ENCODE results near the gene PSMD1. TPM values are rescaled to one million over a fixed set of nuclear protein-coding genes. Genes with fewer than 3 reads are reported as not detected.
A peak's percentile ranks its signal among the peaks of the same experiment; 100 is the strongest.
"Not testable (repeated sequence)": the region's sequence is repeated elsewhere in the genome, so short reads cannot be mapped to it uniquely, and the experiment has no call there.

PSMD1 gene
- polyA plus RNA-seq, 6 donors from 2014 or later, result 36.4 to 44.5 (median 42.2) TPM

GRCh38 chr2:231186325-231186724, 129.7 kb downstream of the PSMD1 start:
- H3K4me1 Mint-ChIP-seq, result peaks cover 12 to 18% (median 16%) of the 10 kb centered on the region in 3 donors
- H3K9me3 Mint-ChIP-seq, result peaks cover 0 to 2% (median 0%) of the 10 kb centered on the region in 7 donors
- peaks cover 17 to 30% (median 24%) of the 10 kb centered on the region in 3 donors for H3K27me3 Mint-ChIP-seq
- no peak overlapping the region for H3K27ac Mint-ChIP-seq
- ATAC-seq (ENCODE audit: low read depth in 2 of 2) (no peak), DNase-seq (no peak)
- no peak overlapping the region for H3K4me3 Mint-ChIP-seq
- H3K36me3 Mint-ChIP-seq, result no peaks in the 10 kb centered on the region

DNA sequence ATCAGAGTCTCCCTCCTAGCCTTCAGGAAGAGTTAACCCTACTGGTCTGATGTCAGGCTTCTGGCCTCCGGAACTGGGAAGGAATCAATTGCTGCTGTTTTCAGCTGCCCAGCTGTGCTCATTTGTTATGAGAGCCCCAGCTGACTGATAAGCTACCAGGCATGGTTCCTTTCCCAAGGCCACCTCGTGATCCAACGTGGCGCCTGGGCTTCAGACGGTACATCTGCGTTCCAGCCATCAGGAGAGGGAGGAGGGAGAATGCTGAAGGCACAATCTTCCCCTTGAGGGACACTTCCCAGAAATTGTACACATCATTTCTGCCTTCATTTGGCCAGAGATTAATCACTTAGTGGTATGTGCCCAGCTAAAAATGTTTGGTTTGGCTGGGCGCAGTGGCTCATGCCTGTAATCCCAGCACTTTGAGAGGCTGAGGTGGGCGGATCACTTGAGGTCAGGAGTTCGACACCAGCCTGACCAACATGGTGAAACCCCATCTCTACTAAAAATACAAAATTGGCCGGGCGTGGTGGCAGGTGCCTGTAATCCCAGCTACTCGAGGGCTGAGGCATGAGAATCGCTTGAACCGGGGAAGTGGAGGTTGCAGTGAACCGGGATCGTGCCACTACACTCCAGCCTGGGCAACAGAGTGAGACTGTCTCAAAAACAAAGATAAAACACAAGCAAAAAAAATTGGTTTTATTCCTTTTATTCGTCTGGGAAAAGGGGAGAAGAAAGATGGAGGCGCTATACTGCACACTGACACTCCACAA, 131.3 kb downstream of the PSMD1 start:
- peaks cover 0 to 2% (median 0%) of the 10 kb centered on the region in 7 donors for H3K9me3 Mint-ChIP-seq
- no peaks in the 10 kb centered on the region for H3K36me3 Mint-ChIP-seq

GRCh38 chr2:231188506-231189170, 132.0 kb downstream of the PSMD1 start:
- ATAC-seq (ENCODE audit: low read depth in 2 of 2), result no peak
- H3K4me3 Mint-ChIP-seq, result no peak overlapping the region
- H3K27me3 Mint-ChIP-seq, result peaks cover 20 to 43% (median 32%) of the 10 kb centered on the region in 3 donors
- H3K36me3 Mint-ChIP-seq, result no peaks in the 10 kb centered on the region
- peaks cover 0 to 2% (median 0%) of the 10 kb centered on the region in 7 donors for H3K9me3 Mint-ChIP-seq
- peaks cover 0 to 2% (median 0%) of the 10 kb centered on the region in 3 donors for H3K4me1 Mint-ChIP-seq
- no peak for DNase-seq
- no peak overlapping the region for H3K27ac Mint-ChIP-seq

More for the DNA sequence above, 131.3 kb downstream of the PSMD1 start:
- DNase-seq (no peak), ATAC-seq (ENCODE audit: low read depth in 2 of 2) (no peak)
- Mint-ChIP-seq H3K27ac (no peak overlapping the region), H3K27me3 (peaks cover 17 to 42% (median 32%) of the 10 kb centered on the region in 3 donors), H3K4me1 (peaks cover under 1 to 3% (median 2%) of the 10 kb centered on the region in 3 donors), H3K4me3 (no peak overlapping the region)

- ATAC-seq (ENCODE audit: low read depth in 2 of 2) (no peak), DNase-seq (no peak)
- Mint-ChIP-seq H3K27me3 (peaks cover 20 to 48% (median 32%) of the 10 kb centered on the region in 3 donors), H3K27ac (no peak overlapping the region), H3K9me3 (peaks cover 0 to 2% (median 0%) of the 10 kb centered on the region in 7 donors), H3K4me3 (no peak overlapping the region), H3K4me1 (peaks cover 0 to 2% (median 0%) of the 10 kb centered on the region in 3 donors), H3K36me3 (no peaks in the 10 kb centered on the region)
Measured at GRCh38 chr2:231189171-231189530, 132.5 kb downstream of the PSMD1 start.

DNA sequence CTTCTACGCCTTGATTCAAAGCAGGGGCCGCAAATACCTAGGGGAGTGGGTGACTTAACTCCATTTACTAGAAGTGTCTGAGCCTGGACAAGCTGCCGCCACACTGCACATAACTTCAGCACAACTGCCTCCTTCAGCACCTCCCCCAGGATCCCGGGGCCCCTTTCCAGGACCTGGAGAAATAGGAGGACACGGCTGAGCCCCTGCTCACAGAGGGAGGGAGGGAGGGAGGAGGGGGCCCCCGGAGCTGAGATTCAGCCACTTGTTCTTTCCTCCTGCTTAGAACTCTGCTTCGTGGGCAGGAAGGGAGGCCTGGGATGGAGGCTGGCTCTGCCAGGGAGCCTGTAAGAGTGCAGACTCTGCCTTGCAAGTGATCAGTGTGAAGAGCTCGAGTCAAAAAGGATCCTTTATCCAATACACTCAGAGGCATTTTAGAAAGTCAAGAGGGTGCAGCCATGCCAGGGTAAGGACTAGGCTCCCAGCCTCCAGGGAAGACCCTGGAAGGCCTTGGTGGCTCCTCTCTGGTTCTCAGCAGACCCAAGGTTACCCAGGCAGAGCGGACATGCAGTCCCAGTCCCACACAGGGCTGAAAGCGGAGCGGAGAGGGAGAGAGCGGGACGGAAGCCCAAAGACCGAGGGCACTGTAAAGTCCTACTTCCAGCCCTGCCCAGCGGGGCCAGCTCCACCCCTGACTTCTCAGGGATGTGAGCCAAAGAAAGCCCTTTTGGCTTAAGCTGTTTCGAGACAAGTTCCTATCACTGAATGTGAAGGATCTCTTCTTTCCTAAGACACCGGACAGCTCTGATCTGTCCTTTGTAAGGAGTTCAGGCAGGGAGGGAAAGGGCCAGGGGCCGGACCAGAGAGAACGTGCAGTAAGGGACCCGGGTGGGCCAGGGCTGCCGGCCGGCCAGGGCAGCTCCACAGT, 133.2 kb downstream of the PSMD1 start:
- Mint-ChIP-seq H3K9me3 (peaks cover 0 to 2% (median 0%) of the 10 kb centered on the region in 7 donors), H3K4me1 (peaks cover 0 to 2% (median 0%) of the 10 kb centered on the region in 3 donors), H3K27ac (no peak overlapping the region), H3K4me3 (no peak overlapping the region), H3K36me3 (no peaks in the 10 kb centered on the region), H3K27me3 (peaks cover 20 to 54% (median 32%) of the 10 kb centered on the region in 3 donors)
- ATAC-seq (ENCODE audit: low read depth in 2 of 2) (no peak), DNase-seq (no peak)

GRCh38 chr2:231190531-231191197, 134.0 kb downstream of the PSMD1 start:
- no peak overlapping the region for H3K4me3 Mint-ChIP-seq
- no peaks in the 10 kb centered on the region for H3K36me3 Mint-ChIP-seq
- H3K27me3 Mint-ChIP-seq, result peaks cover 20 to 58% (median 32%) of the 10 kb centered on the region in 3 donors
- H3K9me3 Mint-ChIP-seq, result peaks cover 0 to 2% (median 0%) of the 10 kb centered on the region in 7 donors
- ATAC-seq (ENCODE audit: low read depth in 2 of 2) (no peak), DNase-seq (no peak)
- H3K27ac Mint-ChIP-seq, result no peak overlapping the region
- H3K4me1 Mint-ChIP-seq, result peaks cover 0 to 2% (median 0%) of the 10 kb centered on the region in 3 donors

GRCh38 chr2:231191896-231192872, 135.5 kb downstream of the PSMD1 start:
- peaks cover 0 to 2% (median 0%) of the 10 kb centered on the region in 3 donors for H3K4me1 Mint-ChIP-seq
- H3K36me3 Mint-ChIP-seq, result no peaks in the 10 kb centered on the region
- no peak for DNase-seq
- H3K27ac Mint-ChIP-seq, result peak overlapping the region in 1 of 6 donors; percentile 22
- ATAC-seq (ENCODE audit: low read depth in 2 of 2), result no peak
- no peak overlapping the region for H3K4me3 Mint-ChIP-seq
- peaks cover 0 to 2% (median 0%) of the 10 kb centered on the region in 7 donors for H3K9me3 Mint-ChIP-seq
- peaks cover 20 to 62% (median 32%) of the 10 kb centered on the region in 3 donors for H3K27me3 Mint-ChIP-seq

GRCh38 chr2:231193216-231193615, 136.5 kb downstream of the PSMD1 start:
- no peak for ATAC-seq (ENCODE audit: low read depth in 2 of 2)
- Mint-ChIP-seq H3K36me3 (no peaks in the 10 kb centered on the region), H3K4me3 (no peak overlapping the region), H3K9me3 (peaks cover 0 to 2% (median 0%) of the 10 kb centered on the region in 7 donors), H3K27ac (no peak overlapping the region), H3K27me3 (peaks cover 12 to 55% (median 32%) of the 10 kb centered on the region in 3 donors), H3K4me1 (peaks cover 0 to 8% (median 0%) of the 10 kb centered on the region in 3 donors)
- DNase-seq, result no peak

DNA sequence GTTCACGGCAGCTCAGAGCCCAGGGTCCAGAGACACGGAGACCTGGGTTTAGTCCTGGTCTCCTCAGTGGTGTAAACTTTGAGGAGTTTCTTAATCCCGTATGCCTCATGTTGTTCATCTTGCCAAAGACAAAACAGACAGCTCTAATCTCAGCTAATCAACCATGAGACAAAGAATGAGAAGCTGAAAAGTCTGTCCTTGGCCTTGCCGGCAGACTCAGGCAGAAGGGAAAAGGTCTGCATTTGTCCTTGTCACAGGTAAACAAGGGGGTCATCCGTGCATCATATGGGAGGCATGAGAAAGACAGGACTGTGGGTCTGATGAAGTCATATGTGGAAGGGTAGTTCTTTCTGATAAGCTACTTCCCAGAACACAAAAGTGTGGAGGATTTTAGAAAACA, 139.9 kb downstream of the PSMD1 start:
- no peaks in the 10 kb centered on the region for H3K36me3 Mint-ChIP-seq

DNA sequence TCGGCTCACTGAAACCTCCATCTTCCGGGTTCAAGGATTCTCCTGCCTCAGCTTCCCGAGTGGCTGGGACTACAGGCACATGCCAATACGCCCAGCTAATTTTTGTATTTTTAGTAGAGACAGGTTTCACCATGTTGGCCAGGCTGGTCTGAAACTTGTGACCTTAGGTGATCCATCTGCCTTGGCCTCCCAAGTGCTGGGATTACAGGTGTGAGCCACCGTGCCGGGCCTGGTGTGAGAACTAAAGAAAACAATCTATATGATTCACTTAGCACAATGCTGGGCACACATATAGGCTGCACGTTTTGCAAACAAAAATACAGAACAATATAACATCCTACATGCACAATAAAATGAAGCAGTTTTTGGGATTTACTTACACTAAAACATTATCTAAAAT, 140.5 kb downstream of the PSMD1 start:
- peak overlapping the region in 7 of 8 donors; percentile 5 to 92 (median 91) for H3K4me3 Mint-ChIP-seq
- not testable (repeated sequence) for ATAC-seq (ENCODE audit: low read depth in 2 of 2); H3K27ac Mint-ChIP-seq; DNase-seq; H3K9me3 Mint-ChIP-seq; H3K36me3 Mint-ChIP-seq
- peaks cover 5 to 26% (median 9%) of the 10 kb centered on the region in 3 donors for H3K27me3 Mint-ChIP-seq
- peaks cover 0 to 19% (median 6%) of the 10 kb centered on the region in 3 donors for H3K4me1 Mint-ChIP-seq

More for the DNA sequence above, 139.9 kb downstream of the PSMD1 start:
- H3K4me1 Mint-ChIP-seq, result peaks cover 0 to 19% (median 6%) of the 10 kb centered on the region in 3 donors
- DNase-seq (no peak), ATAC-seq (ENCODE audit: low read depth in 2 of 2) (no peak)
- H3K9me3 Mint-ChIP-seq, result no peaks in the 10 kb centered on the region
- H3K27ac Mint-ChIP-seq, result no peak overlapping the region
- peak overlapping the region in 5 of 8 donors; percentile 10 to 92 (median 39) for H3K4me3 Mint-ChIP-seq
- peaks cover 8 to 32% (median 8%) of the 10 kb centered on the region in 3 donors for H3K27me3 Mint-ChIP-seq

GRCh38 chr2:231197706-231198290, 141.1 kb downstream of the PSMD1 start:
- ATAC-seq (ENCODE audit: low read depth in 2 of 2), result no peak
- no peaks in the 10 kb centered on the region for H3K36me3 Mint-ChIP-seq
- H3K4me1 Mint-ChIP-seq, result peaks cover 0 to 19% (median 6%) of the 10 kb centered on the region in 3 donors
- peak overlapping the region in 4 of 6 donors; percentile 49 to 85 (median 68) for H3K27ac Mint-ChIP-seq
- DNase-seq, result no peak
- H3K27me3 Mint-ChIP-seq, result peaks cover 0 to 20% (median 9%) of the 10 kb centered on the region in 3 donors
- no peaks in the 10 kb centered on the region for H3K9me3 Mint-ChIP-seq
- peak overlapping the region; percentile 89 to 96 (median 92) for H3K4me3 Mint-ChIP-seq
